Heart left ventricle (tissue), 16 donors: ENCODE data around the gene DNAH17. TPM values are rescaled to one million over a fixed set of nuclear protein-coding genes. Genes with fewer than 3 reads are reported as not detected.

Experiments
- ATAC-seq, 4 donors: fragments of 200-7000 bp; cut with Tn5 transposase; one replicate each; pipeline ENCODE4 v1.9.1; 2020 to 2022; ENCODE audit warnings: moderate library complexity in 4 of 4, mild to moderate bottlenecking in 3 of 4, moderate number of reproducible peaks in 1 of 4
- DNase-seq, 5 donors: peaks; one replicate each; pipeline ENCODE4 v3.0.0-alpha.2; 2020
- H3K27ac ChIP-seq, 12 donors: fragments of 200-600 bp; sonication (generic) in 4 of 12; one replicate each; pipeline versions ENCODE4 v1.5.0 to v1.8.0; 2016 to 2022; ENCODE audit warnings: mild to moderate bottlenecking in 2 of 12
- H3K27me3 ChIP-seq, 9 donors: fragments of 200-600 bp; sonication (generic) in 2 of 9; one replicate each; pipeline versions ENCODE4 v1.5.1 to v1.8.0; 2016 to 2022; ENCODE audit warnings: mild to moderate bottlenecking in 3 of 9
- H3K36me3 ChIP-seq, 9 donors: fragments of 200-600 bp; sonication (generic) in 2 of 9; one replicate each; pipeline versions ENCODE4 v1.5.0 to v1.8.0; 2018 to 2022; ENCODE audit warnings: mild to moderate bottlenecking in 2 of 9
- H3K4me1 ChIP-seq, 12 donors: fragments of 200-600 bp; sonication (generic) in 4 of 12; one replicate each; pipeline versions ENCODE4 v1.5.0 to v1.8.0; 2016 to 2022; ENCODE audit warnings: mild to moderate bottlenecking in 3 of 12
- H3K4me3 ChIP-seq, 12 donors: fragments of 200-600 bp; sonication (generic) in 4 of 12; one replicate each; pipeline versions ENCODE4 v1.5.0 to v1.8.0; 2017 to 2022; ENCODE audit warnings: mild to moderate bottlenecking in 9 of 12, moderate library complexity in 4 of 12
- H3K9me3 ChIP-seq, 12 donors: fragments of 200-600 bp; sonication (generic) in 4 of 12; one replicate each; pipeline versions ENCODE4 v1.5.0 to v1.8.0; 2016 to 2022; ENCODE audit warnings: mild to moderate bottlenecking in 1 of 12
- POLR2A ChIP-seq, 2 donors: fragments of 450-650 bp; IDR thresholded peaks; one replicate each; pipeline ENCODE4 v1.6.1; 2017; ENCODE audit warnings: antibody characterized with exemption in 2 of 2, mild to moderate bottlenecking in 2 of 2, moderate library complexity in 2 of 2
- WGBS, 4 donors: extraction: QIAGEN DNeasy Blood & Tissue Kit in 2 of 4; methylation state at CpG; one replicate each; pipeline versions ENCODE4 v1.1.5 to v1.1.7; 2013 to 2018; 5-methylcytosine and 5-hydroxymethylcytosine counted together
- intact Hi-C, 10 donors: fragments of 100-400 bp; cut with DNase I; formaldehyde crosslinking; loops; one replicate each; pipeline versions ENCODE4 v1.11.1 to v1.14.2; 2022
- polyA plus RNA-seq, 2 donors: library from polyadenylated mRNA; stranded (reverse); fragments of 200-250 nt; gene quantifications; one replicate each; pipeline ENCODE4 v1.2.3, GENCODE V29; 2013
- total RNA-seq, 9 donors: library from RNA; depleted of rRNA in 2 of 9; stranded (reverse); fragments of >200 nt in 2 of 9; fragmentation: NEBNext Ultra II Directional in 3 of 9; extraction: Animal tissue kit (Norgen Biotek cat#: 25700) in 3 of 9; gene quantifications; one replicate each; pipeline versions ENCODE4 v1.1.0 to v1.2.4, GENCODE V29; 2016 to 2023
- TF ChIP-seq, protein P1 (sequence below), 12 donors: fragments of 200-600 bp; sonication (generic) in 4 of 12; IDR thresholded peaks; one replicate each; pipeline versions ENCODE4 v1.5.0 to v1.8.0; 2018 to 2022; ENCODE audit warnings: antibody characterized with exemption in 12 of 12, mild to moderate bottlenecking in 5 of 12
- donor health status: ischemic (EF 13 %, LVEDD 7.1; RV severe dilation, severe dysfunction).
- donor health status: healthy with polysubstance abuse.
- donor health status: DM: no; HTN: yes; CAD: no.
- donor health status: DM: no; HTN: no; CAD: no.
- donor health status: ischemic (EF 25% LVEDD 6.9; RV normal size, moderate dysfunction).
- donor health status: ischemic (EF 25% LVEDD 5.7; RV mildly dilated, moderate dysfunction).
- donor health status: healthy.
- donor health status: DM: yes; HTN: yes; CAD: no.
- donor health status: ischemic (EF 35%, LVEDD 5.7; RV mildly dilated, moderate dysfunction).
- donor health status: nonischemic (EF 11% LVEDD 7.7; RV severe dilation, severe dysfunction).
- donor health status: DM: yes; HTN: yes; CAD: no.
- donor health status: PGD.
- donor health status: ischemic (EF 29% LVEDD 5.4; RV normal size, mild dysfunction).
- donor health status: nonischemic (EF 23%, LVEDD 6.1; RV moderate dilation, normal function).

The DNAH17 gene
- total and polyA plus RNA-seq, 11 donors, result 0.02 to 0.63 (median 0.17) TPM; not detected in 4

DNA sequence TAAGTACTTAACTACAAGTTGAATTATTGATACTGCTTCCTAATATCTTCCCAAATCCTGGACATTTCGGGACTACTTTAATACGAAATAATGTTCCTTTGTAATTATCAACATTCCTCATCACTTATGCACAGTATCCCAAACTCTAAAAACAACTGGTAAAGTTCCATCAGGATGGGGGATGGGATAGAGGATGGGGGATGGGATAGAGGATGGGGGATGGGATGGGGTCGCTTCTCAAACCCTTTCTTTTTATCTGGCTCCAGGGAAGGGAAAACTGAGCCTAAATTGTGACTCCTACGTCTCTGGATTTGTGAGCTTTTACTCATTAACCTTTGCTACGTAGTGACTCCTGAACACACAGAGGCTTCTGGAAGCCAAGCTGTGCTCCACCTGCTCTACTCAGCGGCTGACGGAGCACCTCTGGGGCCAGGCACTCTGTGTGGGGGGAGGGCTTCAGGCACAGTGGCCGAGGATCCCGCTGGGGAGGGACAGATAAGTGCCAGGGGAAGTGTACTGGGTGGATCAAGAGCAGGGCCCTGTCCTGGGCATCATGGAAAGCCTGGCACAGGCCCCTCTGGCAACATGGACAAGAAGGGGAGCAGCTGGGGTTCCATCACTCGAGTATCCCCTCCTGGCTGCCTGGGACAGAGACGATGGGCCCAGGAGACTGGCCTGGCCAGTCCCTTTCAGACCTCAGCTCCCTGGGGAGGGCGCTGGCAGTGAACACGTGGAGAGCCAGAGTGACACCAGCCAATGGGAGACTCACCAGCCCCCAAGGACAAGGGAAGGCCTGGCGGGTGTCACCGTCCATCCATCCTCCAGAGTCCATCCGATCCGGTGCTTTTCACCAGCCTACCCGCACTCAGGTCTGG lies 142.5 kb downstream of the DNAH17 start:
- 44 to 60% (median 48%) methylated on average over 9 to 18 of the region's 18 CpGs for WGBS, 4 donors
- no peak overlapping the region for H3K4me3 ChIP-seq
- ATAC-seq, result peak in 1 of 4 donors; percentile 22
- DNase-seq, result peak in 1 of 5 donors; percentile 21
- H3K27me3 ChIP-seq, result peaks cover 0 to 8% (median 0%) of the 10 kb centered on the region in 9 donors
- peaks cover 0 to 4% (median 0%) of the 10 kb centered on the region in 12 donors for H3K4me1 ChIP-seq
- no peaks in the 10 kb centered on the region for H3K9me3 ChIP-seq
- TF ChIP-seq POLR2A (IDR thresholded peaks at IDR 0.05), result no peak
- TF ChIP-seq, protein P1, sequence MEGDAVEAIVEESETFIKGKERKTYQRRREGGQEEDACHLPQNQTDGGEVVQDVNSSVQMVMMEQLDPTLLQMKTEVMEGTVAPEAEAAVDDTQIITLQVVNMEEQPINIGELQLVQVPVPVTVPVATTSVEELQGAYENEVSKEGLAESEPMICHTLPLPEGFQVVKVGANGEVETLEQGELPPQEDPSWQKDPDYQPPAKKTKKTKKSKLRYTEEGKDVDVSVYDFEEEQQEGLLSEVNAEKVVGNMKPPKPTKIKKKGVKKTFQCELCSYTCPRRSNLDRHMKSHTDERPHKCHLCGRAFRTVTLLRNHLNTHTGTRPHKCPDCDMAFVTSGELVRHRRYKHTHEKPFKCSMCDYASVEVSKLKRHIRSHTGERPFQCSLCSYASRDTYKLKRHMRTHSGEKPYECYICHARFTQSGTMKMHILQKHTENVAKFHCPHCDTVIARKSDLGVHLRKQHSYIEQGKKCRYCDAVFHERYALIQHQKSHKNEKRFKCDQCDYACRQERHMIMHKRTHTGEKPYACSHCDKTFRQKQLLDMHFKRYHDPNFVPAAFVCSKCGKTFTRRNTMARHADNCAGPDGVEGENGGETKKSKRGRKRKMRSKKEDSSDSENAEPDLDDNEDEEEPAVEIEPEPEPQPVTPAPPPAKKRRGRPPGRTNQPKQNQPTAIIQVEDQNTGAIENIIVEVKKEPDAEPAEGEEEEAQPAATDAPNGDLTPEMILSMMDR (IDR thresholded peaks at IDR 0.05), result no peak
- H3K36me3 ChIP-seq, result peaks cover 0 to 5% (median under 1%) of the 10 kb centered on the region in 9 donors
- intact Hi-C loops, result no loop called here
- H3K27ac ChIP-seq, result no peak overlapping the region

DNA sequence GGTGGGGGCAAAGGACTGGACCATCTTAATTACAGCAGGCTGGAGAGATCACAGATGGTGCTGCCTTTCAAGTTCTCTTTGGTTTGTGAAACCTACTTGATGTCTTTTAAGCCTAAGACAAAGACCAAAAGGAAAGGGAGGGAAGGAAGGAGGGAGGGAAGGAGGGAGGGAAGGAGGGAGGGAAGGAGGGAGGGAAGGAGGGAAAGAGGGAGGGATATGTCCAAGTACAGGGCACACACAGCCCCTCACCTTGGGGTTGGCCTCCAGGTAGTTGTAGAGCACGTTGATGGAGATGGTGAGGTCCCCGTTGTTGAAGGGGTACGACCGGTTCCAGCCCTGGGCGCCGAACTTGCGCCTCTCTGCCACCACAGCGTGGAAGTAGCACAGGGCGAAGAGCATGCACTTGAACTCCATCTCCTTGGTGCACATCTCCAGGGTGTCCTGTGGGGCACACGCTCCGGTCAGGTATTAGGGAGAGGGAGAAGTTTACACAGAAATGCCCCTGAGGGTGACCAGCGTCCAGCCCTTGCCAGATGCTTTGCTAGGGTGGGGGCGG lies 143.3 kb downstream of the DNAH17 start:
- ATAC-seq (no peak), DNase-seq (no peak)
- 84 to 90% (median 85%) methylated on average over 13 of the region's 13 CpGs for WGBS, 4 donors

GRCh38 chr17:78433013-78433727 lies 144.0 kb downstream of the DNAH17 start:
- peaks cover 0 to 8% (median 0%) of the 10 kb centered on the region in 9 donors for H3K27me3 ChIP-seq

More for the DNA sequence above, 143.3 kb downstream of the DNAH17 start:
- H3K9me3 ChIP-seq, result no peaks in the 10 kb centered on the region
- no peak overlapping the region for H3K4me3 ChIP-seq
- intact Hi-C loops, result no loop called here
- H3K27me3 ChIP-seq, result peaks cover 0 to 8% (median 0%) of the 10 kb centered on the region in 9 donors
- H3K36me3 ChIP-seq, result peaks cover 0 to 13% (median 7%) of the 10 kb centered on the region in 9 donors
- H3K27ac ChIP-seq, result no peak overlapping the region
- TF ChIP-seq POLR2A (IDR thresholded peaks at IDR 0.05), result no peak
- TF ChIP-seq, protein P1 (IDR thresholded peaks at IDR 0.05), result no peak
- H3K4me1 ChIP-seq, result peaks cover 0 to 4% (median 0%) of the 10 kb centered on the region in 12 donors

More at GRCh38 chr17:78433013-78433727, 144.0 kb downstream of the DNAH17 start:
- H3K4me3 ChIP-seq, result no peak overlapping the region
- intact Hi-C loops, result no loop called here
- H3K36me3 ChIP-seq, result peaks cover 0 to 18% (median 7%) of the 10 kb centered on the region in 9 donors
- DNase-seq (no peak), ATAC-seq (no peak)
- WGBS, 4 donors, result 68 to 77% (median 71%) methylated on average over 17 to 20 of the region's 20 CpGs
- no peak for TF ChIP-seq POLR2A (IDR thresholded peaks at IDR 0.05)
- TF ChIP-seq, protein P1 (IDR thresholded peaks at IDR 0.05), result no peak
- no peak overlapping the region for H3K27ac ChIP-seq
- peaks cover 0 to 4% (median 0%) of the 10 kb centered on the region in 12 donors for H3K4me1 ChIP-seq
- H3K9me3 ChIP-seq, result no peaks in the 10 kb centered on the region
